ENCODE measurements around the gene FCHSD2. TPM values are rescaled to one million over a fixed set of nuclear protein-coding genes. Genes with fewer than 3 reads are reported as not detected.
"Not testable (repeated sequence)": the region's sequence is repeated elsewhere in the genome, so short reads cannot be mapped to it uniquely, and the experiment has no call there.

The FCHSD2 gene
- total RNA-seq, 1 donor from 2014 or later = 22.2 TPM

GRCh38 chr11:73124800-73125199 is 17.3 kb downstream of the FCHSD2 start:
- Histone ChIP-seq H3K27me3 (no peaks in the 10 kb centered on the region), H4K20me1 (ENCODE audit: low read depth) (peaks cover 12% of the 10 kb centered on the region), H3F3A (ENCODE audit: low read depth) (no peaks in the 10 kb centered on the region), H3K4me3 (no peak overlapping the region), H3K27ac (no peak overlapping the region), H3K4me1 (no peaks in the 10 kb centered on the region), H2AFZ (replicated peaks) (no peak overlapping the region), H3K36me3 (no peaks in the 10 kb centered on the region), H3K9me3 (ENCODE audit: low read depth) (no peaks in the 10 kb centered on the region), H3K4me2 (no peak overlapping the region), H3K9ac (no peak overlapping the region), H3K79me2 (ENCODE audit: low read depth) (peaks cover 6% of the 10 kb centered on the region)
- TF ChIP-seq EZH2phosphoT487 (IDR thresholded peaks at IDR 0.05) (no peak), CTCF (IDR thresholded peaks at IDR 0.05) (no peak), EZH2 (IDR thresholded peaks at IDR 0.05) (no peak)
- Mint-ChIP-seq H3K27ac (no peak overlapping the region), H3K36me3 (peaks cover 40% of the 10 kb centered on the region), H3K4me1 (no peaks in the 10 kb centered on the region), H3K27me3 (ENCODE audit: insufficient read depth, low read depth) (no peaks in the 10 kb centered on the region), H3K4me3 (no peak overlapping the region), H3K9me3 (peaks cover 8% of the 10 kb centered on the region)
- DNase-seq (ENCODE audit: low spot score) = no peak

GRCh38 chr11:73123892-73124291 is 18.2 kb downstream of the FCHSD2 start:
- H3K9me3 ChIP-seq (ENCODE audit: low read depth); H3K79me2 ChIP-seq (ENCODE audit: low read depth); H3K36me3 ChIP-seq; H3K27me3 ChIP-seq; H3K4me1 ChIP-seq; H3K27ac Mint-ChIP-seq; H3K9ac ChIP-seq; DNase-seq (ENCODE audit: low spot score); H3K4me3 Mint-ChIP-seq; H3K4me1 Mint-ChIP-seq; H3K27me3 Mint-ChIP-seq (ENCODE audit: insufficient read depth, low read depth); H3K4me2 ChIP-seq; H2AFZ ChIP-seq (replicated peaks); H3K27ac ChIP-seq; H3F3A ChIP-seq (ENCODE audit: low read depth); H3K4me3 ChIP-seq; H3K9me3 Mint-ChIP-seq: not testable (repeated sequence)
- H3K36me3 Mint-ChIP-seq = peaks cover 36% of the 10 kb centered on the region
- peaks cover 12% of the 10 kb centered on the region for H4K20me1 ChIP-seq (ENCODE audit: low read depth)

GRCh38 chr11:73121692-73122091 is 20.4 kb downstream of the FCHSD2 start:
- peaks cover 6% of the 10 kb centered on the region for H3K79me2 ChIP-seq (ENCODE audit: low read depth)
- H3K9me3 ChIP-seq (ENCODE audit: low read depth) = no peaks in the 10 kb centered on the region
- H2AFZ ChIP-seq (replicated peaks) = no peak overlapping the region
- Mint-ChIP-seq H3K4me3 (no peak overlapping the region), H3K4me1 (no peaks in the 10 kb centered on the region), H3K27me3 (ENCODE audit: insufficient read depth, low read depth) (no peaks in the 10 kb centered on the region), H3K27ac (no peak overlapping the region), H3K36me3 (peaks cover 30% of the 10 kb centered on the region), H3K9me3 (peaks cover 6% of the 10 kb centered on the region)
- TF ChIP-seq EZH2phosphoT487 (IDR thresholded peaks at IDR 0.05) (no peak), EZH2 (IDR thresholded peaks at IDR 0.05) (no peak), CTCF (IDR thresholded peaks at IDR 0.05) (no peak)
- H3K4me3 ChIP-seq = no peak overlapping the region
- no peaks in the 10 kb centered on the region for H3F3A ChIP-seq (ENCODE audit: low read depth)
- peaks cover 3% of the 10 kb centered on the region for H4K20me1 ChIP-seq (ENCODE audit: low read depth)
- H3K9ac ChIP-seq = no peak overlapping the region
- H3K27ac ChIP-seq = no peak overlapping the region
- no peaks in the 10 kb centered on the region for H3K4me1 ChIP-seq
- DNase-seq (ENCODE audit: low spot score) = no peak
- H3K36me3 ChIP-seq = no peaks in the 10 kb centered on the region
- H3K4me2 ChIP-seq = no peak overlapping the region
- H3K27me3 ChIP-seq = no peaks in the 10 kb centered on the region

- Histone ChIP-seq H3K9me3 (ENCODE audit: low read depth) (no peaks in the 10 kb centered on the region), H3K4me2 (no peak overlapping the region), H3K4me3 (no peak overlapping the region), H3K9ac (no peak overlapping the region), H3F3A (ENCODE audit: low read depth) (no peaks in the 10 kb centered on the region), H3K27me3 (no peaks in the 10 kb centered on the region), H4K20me1 (ENCODE audit: low read depth) (no peaks in the 10 kb centered on the region), H3K79me2 (ENCODE audit: low read depth) (no peaks in the 10 kb centered on the region), H3K36me3 (no peaks in the 10 kb centered on the region), H3K4me1 (no peaks in the 10 kb centered on the region), H3K27ac (no peak overlapping the region), H2AFZ (replicated peaks) (no peak overlapping the region)
- Mint-ChIP-seq H3K36me3 (peaks cover 32% of the 10 kb centered on the region), H3K4me3 (no peak overlapping the region), H3K9me3 (peaks cover 15% of the 10 kb centered on the region), H3K27ac (no peak overlapping the region), H3K4me1 (no peaks in the 10 kb centered on the region), H3K27me3 (ENCODE audit: insufficient read depth, low read depth) (peaks cover 2% of the 10 kb centered on the region)
- no peak for DNase-seq (ENCODE audit: low spot score)
- TF ChIP-seq CTCF (IDR thresholded peaks at IDR 0.05) = no peak
- TF ChIP-seq EZH2phosphoT487 (IDR thresholded peaks at IDR 0.05) = no peak
- TF ChIP-seq EZH2 (IDR thresholded peaks at IDR 0.05) = no peak
Observed at GRCh38 chr11:73117071-73117470, 25.0 kb downstream of the FCHSD2 start.
